ENCODE data around the gene HOXB8.

DNA sequence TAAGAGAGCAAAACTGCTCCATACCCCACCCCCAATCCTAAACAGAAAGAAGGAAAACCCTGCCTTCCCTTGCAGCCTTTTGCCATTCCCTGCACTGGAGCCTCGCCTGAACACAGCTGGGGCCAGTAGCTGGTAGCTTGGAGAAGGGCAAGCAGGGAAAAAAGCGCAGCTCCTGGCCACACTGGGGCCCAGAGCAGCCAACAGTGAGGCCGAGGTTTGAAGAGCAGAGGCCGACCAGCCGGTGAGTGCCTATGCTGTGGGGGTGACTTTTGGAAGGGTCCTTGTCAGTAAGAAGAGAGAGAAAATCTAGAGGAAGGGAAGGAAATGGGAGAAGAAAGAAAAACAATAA lies 14.3 kb upstream of the HOXB8 start:
- TF ChIP-seq, protein P1, sequence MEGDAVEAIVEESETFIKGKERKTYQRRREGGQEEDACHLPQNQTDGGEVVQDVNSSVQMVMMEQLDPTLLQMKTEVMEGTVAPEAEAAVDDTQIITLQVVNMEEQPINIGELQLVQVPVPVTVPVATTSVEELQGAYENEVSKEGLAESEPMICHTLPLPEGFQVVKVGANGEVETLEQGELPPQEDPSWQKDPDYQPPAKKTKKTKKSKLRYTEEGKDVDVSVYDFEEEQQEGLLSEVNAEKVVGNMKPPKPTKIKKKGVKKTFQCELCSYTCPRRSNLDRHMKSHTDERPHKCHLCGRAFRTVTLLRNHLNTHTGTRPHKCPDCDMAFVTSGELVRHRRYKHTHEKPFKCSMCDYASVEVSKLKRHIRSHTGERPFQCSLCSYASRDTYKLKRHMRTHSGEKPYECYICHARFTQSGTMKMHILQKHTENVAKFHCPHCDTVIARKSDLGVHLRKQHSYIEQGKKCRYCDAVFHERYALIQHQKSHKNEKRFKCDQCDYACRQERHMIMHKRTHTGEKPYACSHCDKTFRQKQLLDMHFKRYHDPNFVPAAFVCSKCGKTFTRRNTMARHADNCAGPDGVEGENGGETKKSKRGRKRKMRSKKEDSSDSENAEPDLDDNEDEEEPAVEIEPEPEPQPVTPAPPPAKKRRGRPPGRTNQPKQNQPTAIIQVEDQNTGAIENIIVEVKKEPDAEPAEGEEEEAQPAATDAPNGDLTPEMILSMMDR (IDR thresholded peaks at IDR 0.05), result no peak
- no peak for TF ChIP-seq POLR2AphosphoS5 (IDR thresholded peaks at IDR 0.05; ENCODE audit: insufficient read depth in 1 of 2, low read depth in 1 of 2)
